ENCODE measurements around the gene ZSCAN30.

- TF ChIP-seq CTCF (IDR thresholded peaks at IDR 0.05) (no peak), POLR2A (IDR thresholded peaks at IDR 0.05) (no peak)
Measured at GRCh38 chr18:35203067-35203466, 87.0 kb downstream of the ZSCAN30 start.

Measured in breast epithelium (tissue), 3 donors.